Measurements from ENCODE around the gene ABLIM1.

DNA sequence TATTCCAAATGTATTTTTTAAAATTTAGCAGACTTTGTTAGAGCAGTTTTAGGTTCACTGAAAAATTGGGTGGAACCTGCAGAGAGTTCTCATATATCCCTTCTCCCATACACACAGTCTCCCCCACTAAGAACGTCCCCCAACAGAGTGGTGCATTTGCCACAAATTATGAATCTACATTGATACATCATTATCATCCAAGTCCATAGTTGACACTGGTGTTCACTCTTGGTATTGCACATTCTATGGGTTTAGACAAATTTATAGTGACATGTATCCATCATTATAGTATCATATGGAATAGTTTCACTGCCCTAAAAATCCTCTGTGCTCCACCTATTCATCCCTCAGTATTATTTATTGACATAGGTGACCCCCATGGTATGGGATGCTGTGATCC, 156.4 kb downstream of the ABLIM1 start:
- peak in 1 of 5 experiments; percentile 14 for TF ChIP-seq CTCF (IDR thresholded peaks at IDR 0.05)
- no peak for TF ChIP-seq EP300 (IDR thresholded peaks at IDR 0.05)
